MG63 (cell line): Measurements from ENCODE around the gene SSR1. TPM values are rescaled to one million over a fixed set of nuclear protein-coding genes. Genes with fewer than 3 reads are reported as not detected.

Experiments used
- DNase-seq: peaks from one replicate; pipeline ENCODE4 v3.0.0-alpha.2; 2020
- H3K27me3 ChIP-seq: fragments of 250-450 bp; sonication (Bioruptor Pico); 2 replicates; pipeline ENCODE4 v1.5.1; 2020; ENCODE audit warnings: mild to moderate bottlenecking, moderate library complexity
- H3K36me3 ChIP-seq: fragments of 250-450 bp; sonication (Bioruptor Pico); 2 replicates; pipeline ENCODE4 v1.5.1; 2020; ENCODE audit warnings: mild to moderate bottlenecking, moderate library complexity
- H3K4me3 ChIP-seq: fragments of 250-450 bp; sonication (Bioruptor Pico); 2 replicates; pipeline ENCODE4 v1.5.1; 2020; ENCODE audit warnings: mild to moderate bottlenecking, moderate library complexity
- H3K9me3 ChIP-seq: fragments of 250-450 bp; sonication (Bioruptor Pico); 2 replicates; pipeline ENCODE4 v1.5.1; 2020; ENCODE audit warnings: mild to moderate bottlenecking, moderate library complexity
- total RNA-seq: library from RNA; depleted of rRNA; stranded (reverse); fragments of >200 nt; shearing (Covaris generic); gene quantifications from 2 replicates; pipeline ENCODE4 v1.2.3, GENCODE V29; 2014; ENCODE audit warnings: low replicate concordance

SSR1 gene
- total RNA-seq, 1 experiment from 2014 or later = 170 TPM

DNA sequence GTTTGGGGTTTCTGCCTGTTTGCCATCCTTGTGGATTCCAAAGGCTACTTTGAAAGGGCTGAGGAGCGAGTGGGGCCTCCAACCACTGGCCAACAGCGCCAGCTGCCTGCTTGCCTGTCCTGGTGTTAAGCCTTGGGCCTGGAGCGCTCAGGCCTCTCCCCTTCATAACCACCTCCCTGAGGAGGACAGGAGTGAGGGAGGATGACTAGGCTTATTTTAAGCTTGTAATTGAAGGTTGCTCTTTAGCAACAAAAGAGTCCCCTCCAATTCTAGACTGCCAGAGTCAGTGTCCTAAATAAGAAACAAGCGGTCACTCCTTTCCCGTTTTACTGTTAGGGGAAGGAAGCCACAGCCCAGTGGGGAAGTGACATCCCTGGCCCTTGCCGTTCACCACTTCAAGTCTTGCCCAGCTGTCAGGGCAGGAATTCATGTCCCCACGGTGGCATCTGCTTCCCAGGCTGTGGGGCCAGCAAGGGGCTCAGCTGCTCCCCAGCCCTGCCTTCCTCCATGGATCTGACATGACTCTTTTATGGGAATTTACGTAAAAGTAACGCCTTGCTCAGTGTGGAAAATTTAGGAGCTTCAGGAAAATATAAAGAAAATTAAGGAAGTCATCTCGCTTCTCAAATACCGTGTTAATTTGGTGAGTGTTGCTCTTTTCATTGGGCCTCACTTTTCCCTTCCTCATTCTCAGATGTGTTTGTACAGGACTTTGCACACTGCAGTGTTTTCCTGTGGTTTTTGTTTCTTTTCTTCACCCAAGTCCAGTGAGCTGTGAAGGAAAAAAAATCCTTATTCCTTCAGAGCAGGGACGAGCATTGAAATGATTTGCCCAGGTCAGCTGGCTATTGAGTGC is 57.8 kb downstream of the SSR1 start:
- no peak for DNase-seq
- peaks cover 5% of the 10 kb centered on the region; the same call in 1 of the 2 replicates for H3K36me3 ChIP-seq
- no peak overlapping the region for H3K4me3 ChIP-seq
- H3K9me3 ChIP-seq = no peaks in the 10 kb centered on the region
- no peaks in the 10 kb centered on the region for H3K27me3 ChIP-seq

DNA sequence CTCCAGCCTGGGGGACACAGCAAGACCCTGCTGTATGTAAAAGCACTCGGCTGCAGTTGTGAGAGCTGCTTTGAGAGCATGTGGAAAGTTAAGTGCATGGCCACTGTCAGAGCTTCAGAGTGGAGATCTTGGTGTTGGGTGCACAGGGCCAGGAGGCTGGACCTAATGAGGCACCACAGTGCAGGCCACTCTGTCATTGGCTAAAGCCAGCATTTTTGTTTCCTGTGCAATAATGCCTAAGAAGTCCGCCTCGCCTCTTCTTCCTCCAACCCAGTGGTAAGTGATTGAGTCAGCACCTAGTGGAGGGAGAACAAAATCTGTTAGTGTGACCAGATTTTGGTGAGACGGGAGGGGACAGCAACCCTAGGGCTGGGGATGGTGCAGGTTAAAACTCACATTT is 60.6 kb downstream of the SSR1 start:
- Histone ChIP-seq H3K27me3 (no peaks in the 10 kb centered on the region), H3K36me3 (peaks cover 7% of the 10 kb centered on the region), H3K9me3 (no peaks in the 10 kb centered on the region), H3K4me3 (no peak overlapping the region)
- no peak for DNase-seq

DNA sequence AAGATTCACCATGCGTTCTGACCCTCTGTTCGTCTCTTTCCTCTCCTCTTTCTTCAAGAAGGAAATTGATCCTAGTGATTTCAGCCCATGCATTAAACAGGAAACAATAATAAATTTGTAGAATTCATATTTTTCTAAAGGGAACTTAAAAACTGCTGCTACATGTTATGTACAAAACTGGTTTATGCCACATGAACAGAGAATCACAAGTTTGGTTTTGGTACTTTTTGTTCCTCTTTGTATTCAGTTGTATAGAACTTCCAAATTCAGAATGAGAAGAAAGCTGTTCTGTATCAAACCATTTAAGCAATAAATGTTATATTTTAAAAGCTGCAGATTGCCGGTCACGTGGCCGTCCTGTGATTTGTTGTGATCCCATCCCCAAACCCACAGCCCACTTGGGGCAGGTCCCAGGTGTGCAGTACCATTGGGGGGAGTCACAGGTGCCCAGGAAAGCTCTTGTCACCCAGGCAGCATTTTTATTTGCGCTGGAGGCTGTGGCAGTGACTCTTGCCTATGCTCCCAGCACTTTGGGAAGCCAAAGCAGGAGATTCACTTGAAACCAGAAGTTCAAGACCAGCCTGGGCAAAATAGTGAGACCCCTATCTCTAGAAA is 61.2 kb downstream of the SSR1 start:
- Histone ChIP-seq H3K9me3 (no peaks in the 10 kb centered on the region), H3K27me3 (no peaks in the 10 kb centered on the region), H3K36me3 (peaks cover 7% of the 10 kb centered on the region), H3K4me3 (no peak overlapping the region)
- no peak for DNase-seq

DNA sequence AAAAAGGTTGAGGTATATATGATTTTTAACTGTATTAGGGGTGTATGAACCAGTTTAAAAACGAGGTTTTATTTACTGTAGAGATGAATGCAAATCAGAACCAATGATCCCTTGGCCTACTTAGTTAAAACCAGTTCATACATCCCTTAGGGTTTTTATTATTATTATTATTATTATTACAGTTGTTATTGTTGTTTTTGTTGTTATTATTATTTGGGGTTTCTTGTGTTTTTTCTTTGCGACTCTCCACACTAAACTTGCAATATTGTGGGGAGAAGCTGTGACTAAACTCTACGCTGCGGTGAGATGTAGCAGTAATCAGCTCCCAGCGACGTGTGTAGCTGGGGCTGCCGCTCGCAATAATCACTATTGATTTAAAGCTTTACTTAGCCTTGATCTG is 62.2 kb downstream of the SSR1 start:
- H3K9me3 ChIP-seq = no peaks in the 10 kb centered on the region
- no peaks in the 10 kb centered on the region for H3K27me3 ChIP-seq
- peaks cover 7% of the 10 kb centered on the region for H3K36me3 ChIP-seq
- no peak for DNase-seq
- H3K4me3 ChIP-seq = no peak overlapping the region

DNA sequence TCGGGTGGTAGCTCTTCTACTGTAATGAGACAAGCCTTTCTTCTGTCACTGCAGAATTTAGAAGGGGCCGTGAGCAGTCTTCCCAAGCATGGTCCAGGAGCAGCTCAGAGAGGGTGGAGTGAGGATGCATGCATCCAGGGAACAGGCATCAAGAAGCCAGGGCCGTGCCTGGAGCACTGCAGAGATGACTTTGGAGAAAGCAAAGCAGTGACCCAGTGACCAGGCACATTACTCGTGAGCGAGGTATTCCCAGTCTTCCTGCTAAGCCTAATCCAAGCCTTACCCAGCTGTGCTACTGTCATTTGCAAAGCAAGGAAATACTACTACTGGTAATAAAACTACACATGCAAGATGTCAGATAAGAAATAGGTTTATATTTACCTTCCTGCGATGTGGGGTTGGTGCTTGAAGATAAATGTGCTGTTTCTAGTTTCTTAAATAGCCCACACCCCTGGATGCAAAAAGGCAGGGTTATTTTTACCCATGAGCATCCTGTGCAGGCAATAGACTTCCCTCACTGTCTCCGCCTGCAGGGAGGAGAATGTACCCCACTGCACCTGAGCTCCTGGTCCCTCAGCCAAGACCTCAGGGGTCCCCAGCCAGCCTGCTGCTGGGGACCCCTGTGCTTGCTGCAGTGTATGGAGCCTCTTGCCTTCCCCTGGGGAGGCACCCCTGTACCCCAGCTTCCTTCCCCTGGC is 62.9 kb downstream of the SSR1 start:
- DNase-seq = no peak
- H3K4me3 ChIP-seq = no peak overlapping the region
- no peaks in the 10 kb centered on the region for H3K9me3 ChIP-seq
- H3K27me3 ChIP-seq = no peaks in the 10 kb centered on the region
- peaks cover 7% of the 10 kb centered on the region for H3K36me3 ChIP-seq

DNA sequence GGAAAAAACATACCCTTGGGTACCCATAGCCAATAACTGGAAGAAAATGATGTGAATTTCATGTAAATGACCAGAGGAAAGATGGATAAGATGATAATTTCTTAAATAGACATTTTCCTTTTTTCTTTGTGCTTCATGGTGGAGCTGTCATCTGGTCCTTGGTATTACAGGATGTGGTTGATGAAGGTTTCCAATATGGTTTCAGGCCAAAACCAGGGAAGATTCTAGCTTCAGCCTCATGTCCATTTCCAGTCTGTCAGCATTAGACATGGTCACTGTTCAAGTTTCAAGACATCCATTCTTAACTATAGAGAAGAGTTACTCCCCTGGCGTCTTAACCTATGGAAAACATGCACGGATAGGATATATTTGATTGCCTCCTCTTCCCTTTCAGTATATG is 63.6 kb downstream of the SSR1 start:
- Histone ChIP-seq H3K4me3 (no peak overlapping the region), H3K27me3 (no peaks in the 10 kb centered on the region), H3K36me3 (peaks cover 7% of the 10 kb centered on the region), H3K9me3 (no peaks in the 10 kb centered on the region)
- DNase-seq = no peak

DNA sequence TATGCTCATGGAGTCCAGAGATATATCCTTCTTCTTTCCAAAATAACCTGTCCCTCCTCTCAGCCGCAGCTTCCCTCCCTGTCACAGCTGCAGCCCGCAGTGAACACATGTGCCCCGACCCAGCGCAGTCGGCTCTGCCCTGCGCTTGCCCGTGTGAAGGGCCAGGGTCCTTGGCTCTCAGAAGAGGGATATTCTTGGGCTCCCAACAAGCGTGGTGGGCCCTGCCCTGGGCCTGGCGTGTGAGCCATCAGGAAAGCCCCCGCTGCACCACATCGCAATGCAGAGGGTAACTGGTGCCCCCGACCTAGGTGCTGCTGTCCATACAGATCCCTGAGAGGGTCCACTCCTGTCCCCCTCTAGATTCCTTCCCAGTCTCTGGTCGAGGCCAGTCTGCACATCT is 65.2 kb downstream of the SSR1 start:
- Histone ChIP-seq H3K9me3 (no peaks in the 10 kb centered on the region), H3K36me3 (peaks cover 7% of the 10 kb centered on the region), H3K4me3 (no peak overlapping the region), H3K27me3 (no peaks in the 10 kb centered on the region)
- no peak for DNase-seq

DNA sequence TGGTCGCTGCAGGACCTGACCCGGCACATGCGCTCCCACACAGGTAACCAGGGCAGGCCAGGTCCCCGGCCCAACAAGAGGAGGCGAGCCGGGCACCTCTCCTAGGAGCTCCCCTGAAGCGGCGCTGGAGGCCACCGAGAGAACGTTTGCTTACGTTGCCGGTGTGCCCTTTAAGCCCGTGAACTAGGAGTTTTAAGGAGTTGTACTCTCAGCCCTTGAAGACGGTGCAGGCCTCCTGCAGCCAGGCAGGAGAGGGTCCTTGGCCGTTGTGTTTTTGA is 65.9 kb downstream of the SSR1 start:
- Histone ChIP-seq H3K27me3 (no peaks in the 10 kb centered on the region), H3K36me3 (peaks cover 7% of the 10 kb centered on the region), H3K4me3 (no peak overlapping the region), H3K9me3 (no peaks in the 10 kb centered on the region)
- DNase-seq = no peak

DNA sequence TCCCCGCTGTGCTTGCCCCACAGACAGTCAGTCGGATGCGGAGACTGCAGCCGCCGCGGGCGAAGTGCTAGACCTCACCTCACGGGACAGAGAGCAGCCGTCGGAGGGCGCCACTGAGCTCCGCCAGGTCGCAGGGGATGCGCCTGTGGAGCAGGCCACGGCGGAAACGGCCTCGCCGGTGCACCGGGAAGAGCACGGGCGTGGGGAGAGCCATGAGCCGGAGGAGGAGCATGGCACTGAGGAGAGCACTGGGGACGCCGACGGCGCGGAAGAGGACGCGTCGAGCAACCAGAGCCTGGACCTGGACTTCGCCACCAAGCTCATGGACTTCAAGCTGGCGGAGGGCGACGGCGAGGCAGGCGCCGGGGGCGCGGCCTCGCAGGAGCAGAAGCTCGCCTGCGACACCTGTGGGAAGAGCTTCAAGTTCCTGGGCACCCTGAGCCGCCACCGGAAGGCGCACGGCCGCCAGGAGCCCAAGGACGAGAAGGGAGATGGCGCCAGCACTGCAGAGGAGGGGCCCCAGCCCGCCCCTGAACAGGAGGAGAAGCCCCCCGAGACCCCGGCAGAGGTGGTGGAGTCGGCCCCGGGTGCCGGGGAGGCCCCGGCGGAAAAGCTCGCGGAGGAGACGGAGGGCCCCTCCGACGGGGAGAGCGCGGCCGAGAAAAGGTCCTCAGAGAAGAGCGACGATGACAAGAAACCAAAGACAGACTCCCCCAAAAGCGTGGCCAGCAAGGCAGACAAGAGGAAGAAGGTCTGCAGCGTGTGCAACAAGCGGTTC is 66.4 kb downstream of the SSR1 start:
- no peaks in the 10 kb centered on the region for H3K27me3 ChIP-seq
- no peak overlapping the region for H3K4me3 ChIP-seq
- no peaks in the 10 kb centered on the region for H3K9me3 ChIP-seq
- peaks cover 7% of the 10 kb centered on the region for H3K36me3 ChIP-seq
- DNase-seq = no peak

DNA sequence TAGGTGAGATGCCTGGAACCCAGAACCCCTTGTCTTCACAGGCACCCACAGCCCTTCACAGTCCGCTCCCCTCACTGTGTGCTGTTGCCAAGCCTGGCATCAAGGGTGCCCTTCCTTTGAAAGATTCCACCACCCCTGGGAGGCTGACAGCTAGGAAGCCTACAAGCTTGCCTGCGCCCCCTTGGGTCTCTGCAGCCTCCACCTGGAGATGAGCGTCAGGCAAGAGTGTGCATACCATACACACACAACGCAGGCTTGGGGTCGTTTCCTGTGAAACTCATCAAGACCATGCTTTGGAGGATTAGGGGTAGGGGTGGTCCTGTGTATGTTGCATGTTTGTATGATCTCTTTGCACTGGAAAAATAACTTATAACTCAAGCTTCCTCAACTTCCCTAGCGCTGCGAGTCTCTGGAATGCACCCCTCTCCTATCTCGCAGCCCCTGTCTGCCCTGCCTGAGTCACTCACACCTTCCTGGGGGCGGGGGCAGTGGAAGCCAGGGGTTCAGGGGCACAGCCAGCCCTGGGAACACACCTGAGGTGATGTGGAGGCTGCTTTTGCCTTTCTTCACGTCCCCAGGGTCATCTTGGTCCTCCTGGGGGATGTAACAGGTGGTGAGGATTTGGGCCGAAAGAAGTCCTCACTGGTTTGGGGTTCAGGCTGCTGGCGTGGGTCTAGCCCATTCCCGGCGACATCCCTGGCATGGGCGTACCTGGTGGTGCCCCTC is 67.2 kb downstream of the SSR1 start:
- Histone ChIP-seq H3K36me3 (peaks cover 7% of the 10 kb centered on the region), H3K4me3 (no peak overlapping the region), H3K27me3 (no peaks in the 10 kb centered on the region), H3K9me3 (no peaks in the 10 kb centered on the region)
- no peak for DNase-seq

DNA sequence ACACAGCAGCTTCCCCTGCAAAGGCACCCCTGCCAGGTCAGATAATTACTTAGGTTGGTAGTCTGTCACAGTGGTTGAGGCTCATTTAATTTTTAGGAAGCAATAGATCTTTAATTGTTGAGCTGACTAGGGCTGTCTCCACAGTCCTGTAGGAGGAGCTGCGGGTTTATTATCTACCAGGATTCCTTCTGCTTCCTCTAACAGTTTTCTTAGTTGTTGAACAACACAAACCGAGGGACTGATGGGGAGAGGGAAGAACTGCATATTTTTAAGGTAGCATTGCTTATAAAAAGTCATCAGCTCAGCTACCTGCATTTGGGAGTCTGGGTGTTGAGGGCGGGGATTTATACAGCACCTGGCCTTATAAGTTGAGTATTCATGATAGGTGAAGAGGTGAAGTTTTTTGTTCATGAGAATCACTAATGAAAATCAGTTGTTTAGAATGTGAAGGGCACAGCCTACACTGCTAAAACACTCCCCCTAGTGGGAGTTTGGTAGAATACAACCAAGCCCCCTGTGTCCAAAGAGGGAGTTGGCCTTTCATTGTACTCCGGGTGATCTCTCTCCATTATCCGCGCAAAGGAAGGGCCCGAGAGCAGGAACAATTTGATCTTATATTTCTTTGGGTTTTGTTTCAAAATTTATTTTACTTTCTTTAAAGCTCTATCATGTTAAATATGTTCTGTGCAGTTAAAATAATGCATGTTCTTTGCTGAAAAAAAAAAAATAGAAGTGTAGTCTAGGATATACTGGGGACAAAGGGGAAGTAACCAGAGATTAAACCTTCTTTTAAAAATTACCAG is 69.6 kb downstream of the SSR1 start:
- Histone ChIP-seq H3K27me3 (no peaks in the 10 kb centered on the region), H3K9me3 (no peaks in the 10 kb centered on the region), H3K36me3 (peaks cover under 1% of the 10 kb centered on the region), H3K4me3 (no peak overlapping the region)
- DNase-seq = no peak

DNA sequence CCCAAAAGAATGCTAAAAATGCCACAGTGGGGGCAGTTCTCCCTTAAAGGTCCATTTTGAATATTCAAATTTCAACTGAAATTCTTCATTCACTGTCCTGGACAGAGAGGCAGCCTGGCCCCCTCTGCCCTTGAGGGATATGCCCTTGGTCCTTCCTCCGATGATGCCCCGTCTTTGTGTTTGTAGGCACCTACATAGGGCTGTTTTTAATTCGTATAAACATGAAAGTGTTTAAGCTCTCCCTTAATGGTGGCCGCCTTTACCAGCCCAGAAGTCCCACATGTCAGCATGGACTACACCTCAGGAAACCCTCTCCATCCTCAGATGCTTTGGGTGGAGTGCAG is 70.2 kb downstream of the SSR1 start:
- no peak for DNase-seq
- Histone ChIP-seq H3K9me3 (no peaks in the 10 kb centered on the region), H3K27me3 (no peaks in the 10 kb centered on the region), H3K4me3 (no peak overlapping the region), H3K36me3 (no peaks in the 10 kb centered on the region; the same call in none of the 2 replicates)

DNA sequence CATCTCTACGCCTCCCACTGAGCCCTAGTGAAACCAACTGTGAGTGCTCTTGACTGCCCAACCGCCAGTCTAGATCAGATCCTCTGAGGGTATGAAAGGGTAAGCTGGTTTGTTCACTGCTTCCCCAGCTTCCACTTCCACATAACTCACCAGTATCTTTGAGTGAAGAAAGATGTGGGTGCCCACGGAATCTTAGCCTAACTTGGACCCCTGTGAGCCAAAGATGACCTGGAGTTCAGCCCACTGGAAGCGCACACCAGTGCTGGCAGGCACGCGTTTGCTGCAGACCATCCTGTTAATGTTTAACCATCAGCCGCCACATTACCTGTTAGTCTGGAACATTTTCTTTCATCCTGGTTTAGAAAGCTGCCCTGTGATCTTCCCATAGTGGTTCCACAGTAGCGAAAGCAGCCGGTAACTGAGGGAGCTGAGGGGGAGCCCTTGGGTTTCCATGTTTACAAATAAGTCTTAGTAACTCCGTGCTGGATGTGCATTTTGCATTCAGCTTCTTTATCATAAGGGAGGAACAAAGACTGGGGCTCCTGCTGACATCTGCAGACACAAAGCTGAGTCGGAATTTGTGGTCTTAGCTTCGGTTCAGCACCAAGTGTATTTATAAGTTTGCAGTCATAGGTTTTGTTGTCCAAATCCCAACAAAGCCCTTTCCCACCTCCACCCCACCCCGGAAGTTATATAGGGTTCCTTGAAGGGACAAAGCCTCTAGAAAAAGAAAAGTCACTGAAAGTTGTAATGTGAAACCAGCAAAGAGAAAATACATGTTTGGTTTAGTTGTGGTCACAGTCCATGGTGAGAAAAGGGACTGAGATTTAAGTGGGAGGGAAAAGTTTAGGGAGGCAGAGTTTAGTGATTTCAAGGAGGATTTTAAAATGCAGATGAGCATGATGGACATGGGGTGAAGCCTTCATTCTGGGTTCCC is 71.0 kb downstream of the SSR1 start:
- Histone ChIP-seq H3K36me3 (no peaks in the 10 kb centered on the region; the same call in none of the 2 replicates), H3K9me3 (no peaks in the 10 kb centered on the region), H3K27me3 (no peaks in the 10 kb centered on the region), H3K4me3 (no peak overlapping the region)
- DNase-seq = no peak

DNA sequence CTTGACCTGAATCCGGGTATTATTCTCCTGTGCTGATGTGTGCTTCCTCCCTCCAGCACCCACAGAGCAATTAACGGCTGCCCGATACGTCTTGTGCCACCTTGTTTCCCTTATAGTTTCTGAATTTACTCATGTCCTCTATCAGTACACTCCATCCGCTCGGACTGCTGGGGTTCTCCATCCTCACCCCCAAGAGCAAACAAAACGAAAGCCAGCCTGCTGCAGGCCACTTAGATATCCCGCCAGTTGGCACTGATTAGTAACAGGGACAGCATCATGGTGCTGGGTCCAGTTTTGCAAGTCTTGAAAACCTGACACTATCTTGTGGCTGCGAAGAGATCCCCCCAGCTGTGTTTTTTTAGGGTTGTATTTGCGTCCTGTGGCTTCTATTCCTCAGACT is 71.8 kb downstream of the SSR1 start:
- H3K36me3 ChIP-seq = no peaks in the 10 kb centered on the region; the same call in none of the 2 replicates
- no peak overlapping the region for H3K4me3 ChIP-seq
- H3K27me3 ChIP-seq = no peaks in the 10 kb centered on the region
- no peak for DNase-seq
- no peaks in the 10 kb centered on the region for H3K9me3 ChIP-seq

DNA sequence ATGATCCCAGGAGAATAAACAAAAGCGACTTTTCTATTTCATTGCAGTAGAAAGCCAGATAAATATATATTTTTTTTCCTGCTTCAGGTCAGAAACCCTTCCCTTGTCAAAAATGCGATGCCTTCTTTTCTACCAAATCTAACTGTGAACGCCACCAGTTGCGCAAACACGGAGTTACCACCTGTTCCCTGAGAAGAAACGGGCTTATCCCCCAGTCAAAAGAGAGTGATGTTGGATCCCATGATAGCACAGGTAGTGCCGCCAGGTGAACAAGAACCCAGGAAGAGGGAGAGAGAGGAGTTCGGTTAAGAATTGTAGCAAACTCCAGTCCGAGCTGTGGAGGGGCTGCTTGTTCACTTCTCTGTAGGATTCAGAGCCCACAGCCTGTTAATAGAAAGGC is 72.6 kb downstream of the SSR1 start:
- no peaks in the 10 kb centered on the region for H3K9me3 ChIP-seq
- no peak for DNase-seq
- no peak overlapping the region for H3K4me3 ChIP-seq
- no peaks in the 10 kb centered on the region; the same call in none of the 2 replicates for H3K36me3 ChIP-seq
- no peaks in the 10 kb centered on the region for H3K27me3 ChIP-seq
